Adrenal gland (tissue), 5 donors: ENCODE data around the gene C5orf34.

ENCODE experiments used
- POLR2A ChIP-seq, 2 donors: fragments of 450-650 bp; IDR thresholded peaks; one replicate each; pipeline ENCODE4 v1.6.1; 2017; ENCODE audit warnings: antibody characterized with exemption in 2 of 2, mild to moderate bottlenecking in 2 of 2, moderate library complexity in 1 of 2
- TF ChIP-seq, protein P1 (sequence below), 6 experiments: fragments of 450-650 bp in 4 of 6; fragments of 200-600 bp in 2 of 6; sonication (generic) in 1 of 6; IDR thresholded peaks; 1 replicate in 5 of 6; 2 replicates in 1 of 6; pipeline versions ENCODE4 v1.5.1 to v1.8.0; 2016 to 2021; ENCODE audit warnings: antibody characterized with exemption in 6 of 6, mild to moderate bottlenecking in 2 of 6, moderate library complexity in 1 of 6
- donor health status: DM: no; HTN: no; CAD: no.

DNA sequence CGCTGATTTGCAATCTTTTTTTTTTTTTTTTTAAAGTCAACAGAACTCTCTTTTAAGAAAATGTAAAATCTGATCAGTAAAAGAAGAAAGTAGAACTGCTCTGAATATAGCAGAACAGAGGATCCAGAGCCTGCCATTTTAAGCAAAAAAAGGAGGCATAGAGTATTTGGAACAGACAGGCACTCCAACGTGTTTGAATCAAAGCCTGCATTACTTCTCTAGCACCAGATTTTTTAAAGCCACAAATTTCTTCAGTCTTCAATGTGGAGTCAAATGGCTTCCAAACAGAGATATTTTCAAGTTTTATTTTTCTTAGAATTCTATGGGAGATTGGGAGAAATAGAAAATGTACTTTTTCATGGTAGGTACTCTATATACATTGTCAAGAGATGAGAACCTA lies 36.8 kb upstream of the C5orf34 start:
- TF ChIP-seq, protein P1, sequence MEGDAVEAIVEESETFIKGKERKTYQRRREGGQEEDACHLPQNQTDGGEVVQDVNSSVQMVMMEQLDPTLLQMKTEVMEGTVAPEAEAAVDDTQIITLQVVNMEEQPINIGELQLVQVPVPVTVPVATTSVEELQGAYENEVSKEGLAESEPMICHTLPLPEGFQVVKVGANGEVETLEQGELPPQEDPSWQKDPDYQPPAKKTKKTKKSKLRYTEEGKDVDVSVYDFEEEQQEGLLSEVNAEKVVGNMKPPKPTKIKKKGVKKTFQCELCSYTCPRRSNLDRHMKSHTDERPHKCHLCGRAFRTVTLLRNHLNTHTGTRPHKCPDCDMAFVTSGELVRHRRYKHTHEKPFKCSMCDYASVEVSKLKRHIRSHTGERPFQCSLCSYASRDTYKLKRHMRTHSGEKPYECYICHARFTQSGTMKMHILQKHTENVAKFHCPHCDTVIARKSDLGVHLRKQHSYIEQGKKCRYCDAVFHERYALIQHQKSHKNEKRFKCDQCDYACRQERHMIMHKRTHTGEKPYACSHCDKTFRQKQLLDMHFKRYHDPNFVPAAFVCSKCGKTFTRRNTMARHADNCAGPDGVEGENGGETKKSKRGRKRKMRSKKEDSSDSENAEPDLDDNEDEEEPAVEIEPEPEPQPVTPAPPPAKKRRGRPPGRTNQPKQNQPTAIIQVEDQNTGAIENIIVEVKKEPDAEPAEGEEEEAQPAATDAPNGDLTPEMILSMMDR (IDR thresholded peaks at IDR 0.05): no peak
- no peak for TF ChIP-seq POLR2A (IDR thresholded peaks at IDR 0.05)
